A549 (cell line): Measurements from ENCODE around the gene ULK4. TPM values are rescaled to one million over a fixed set of nuclear protein-coding genes. Genes with fewer than 3 reads are reported as not detected.

Experiments
- ATAC-seq, 2 experiments: fragments of 200-7000 bp in 1 of 2; fragments of >200 bp in 1 of 2; cut with Nextera tagmentation in 1 of 2; cut with Tn5 transposase in 1 of 2; 3 replicates each; pipeline versions ENCODE4 v1.8.0 to v1.9.1; 2018 to 2020; ENCODE audit warnings: mild to moderate bottlenecking in 1 of 2, moderate library complexity in 1 of 2
- CTCF ChIA-PET: fragments of 300-600 bp; sonication (Branson Sonifier 250); formaldehyde crosslinking; extraction: SDS; loops from one replicate; lab custom pipeline; 2021; ENCODE audit warnings: antibody characterized with exemption, inconsistent platforms; lab: Yijun Ruan, JAX
- POLR2A ChIA-PET: fragments of 350-600 bp; formaldehyde crosslinking; extraction: SDS; loops from one replicate; lab custom pipeline; 2021; ENCODE audit warnings: antibody characterized with exemption, inconsistent platforms; lab: Yijun Ruan, JAX
- DNase-seq, 2 experiments: peaks; one replicate each; pipeline versions ENCODE4 v3.0.0 to v3.0.0-alpha.2; 2011 to 2016; ENCODE audit warnings: low read depth in 1 of 2, low spot score in 1 of 2
- FAIRE-seq: peaks from 2 replicates; lab custom pipeline; 2011; peaks lifted over from hg19 to GRCh38; lab: Jason Lieb, UNC
- H3K27ac ChIP-seq, 2 experiments: fragments of >200 bp; sonication (Bioruptor Twin); formaldehyde crosslinking; 3 replicates each; pipeline ENCODE4 v1.5.1; 2016 to 2017
- H3K4me1 ChIP-seq: fragments of >200 bp; sonication (Bioruptor Twin); formaldehyde crosslinking; 3 replicates; pipeline ENCODE4 v1.6.1; 2016
- H3K4me2 ChIP-seq: fragments of >200 bp; sonication (Bioruptor Twin); formaldehyde crosslinking; 3 replicates; pipeline ENCODE4 v1.6.1; 2016
- H3K4me3 ChIP-seq: fragments of >200 bp; sonication (Bioruptor Twin); formaldehyde crosslinking; 3 replicates; pipeline ENCODE4 v1.5.1; 2016
- H3K9me3 ChIP-seq: fragments of >200 bp; sonication (Bioruptor Twin); formaldehyde crosslinking; 3 replicates; pipeline ENCODE4 v1.6.1; 2016
- BHLHE40 ChIP-seq: IDR thresholded peaks from 2 replicates; pipeline ENCODE4 v1.6.1; 2012; ENCODE audit warnings: low read depth, low read length, inconsistent platforms
- CBX8 ChIP-seq: fragments of 200-600 bp; sonication (generic); IDR thresholded peaks from 2 replicates; pipeline ENCODE4 v1.6.1; 2016
- CEBPB ChIP-seq, 2 experiments: fragments of >200 bp in 1 of 2; sonication (Bioruptor Twin) in 1 of 2; formaldehyde crosslinking in 1 of 2; IDR thresholded peaks; 2 replicates each; pipeline ENCODE4 v1.6.1; 2012 to 2016
- CHD2 ChIP-seq: fragments of 150-350 bp; IDR thresholded peaks from 2 replicates; pipeline ENCODE4 v1.6.1; 2014; ENCODE audit warnings: low read length; ENCODE audit not compliant: partially characterized antibody
- CHD4 ChIP-seq: fragments of 200-600 bp; sonication (generic); IDR thresholded peaks from 2 replicates; pipeline ENCODE4 v1.6.1; 2016; ENCODE audit warnings: antibody characterized with exemption, mild to moderate bottlenecking, borderline replicate concordance
- CTCF ChIP-seq: fragments of >200 bp; sonication (Bioruptor Twin); formaldehyde crosslinking; IDR thresholded peaks from 3 replicates; pipeline ENCODE4 v1.5.1; 2016
- E2F6 ChIP-seq: IDR thresholded peaks from 2 replicates; pipeline ENCODE4 v1.6.1; 2012; ENCODE audit warnings: low read depth, borderline replicate concordance
- EHF ChIP-seq: fragments of 250-450 bp; sonication (Bioruptor Pico); IDR thresholded peaks from 2 replicates; pipeline ENCODE4 v1.5.0; 2020; ENCODE audit warnings: mild to moderate bottlenecking
- EHMT2 ChIP-seq: fragments of 200-600 bp; sonication (generic); IDR thresholded peaks from 2 replicates; pipeline ENCODE4 v1.6.1; 2016; ENCODE audit warnings: antibody characterized with exemption, low read depth, mild to moderate bottlenecking, moderate library complexity
- ELK1 ChIP-seq: fragments of 150-350 bp; IDR thresholded peaks from 2 replicates; pipeline ENCODE4 v1.6.1; 2014; ENCODE audit warnings: low read depth, mild to moderate bottlenecking, low read length
- EP300 ChIP-seq, 2 experiments: fragments of >200 bp; sonication (Bioruptor Twin); formaldehyde crosslinking; IDR thresholded peaks; 2 replicates in 1 of 2; 3 replicates in 1 of 2; pipeline ENCODE4 v1.6.1; 2016 to 2017
- FOSB ChIP-seq: fragments of 250-450 bp; sonication (Bioruptor Pico); IDR thresholded peaks from 2 replicates; pipeline ENCODE4 v1.5.0; 2020; ENCODE audit warnings: mild to moderate bottlenecking, moderate library complexity
- FOXS1 ChIP-seq: fragments of 250-450 bp; sonication (Bioruptor Pico); IDR thresholded peaks from 2 replicates; pipeline ENCODE4 v1.5.0; 2020; ENCODE audit warnings: mild to moderate bottlenecking, moderate library complexity
- GATA3 ChIP-seq: IDR thresholded peaks from 2 replicates; pipeline ENCODE4 v1.6.1; 2012; ENCODE audit warnings: borderline replicate concordance
- HEYL ChIP-seq: fragments of 250-450 bp; sonication (Bioruptor Pico); IDR thresholded peaks from 2 replicates; pipeline ENCODE4 v1.8.0; 2021; ENCODE audit warnings: mild to moderate bottlenecking, moderate library complexity
- HOXA7 ChIP-seq: fragments of 250-450 bp; sonication (Bioruptor Pico); IDR thresholded peaks from 2 replicates; pipeline ENCODE4 v1.5.0; 2020; ENCODE audit warnings: mild to moderate bottlenecking, moderate library complexity
- KDM1A ChIP-seq: fragments of 200-600 bp; sonication (generic); IDR thresholded peaks from 2 replicates; pipeline ENCODE4 v1.6.1; 2016; ENCODE audit warnings: low read depth, mild to moderate bottlenecking
- MAX ChIP-seq: IDR thresholded peaks from 2 replicates; pipeline ENCODE4 v1.6.1; 2012
- NPAS2 ChIP-seq: fragments of 250-450 bp; sonication (Bioruptor Pico); IDR thresholded peaks from 2 replicates; pipeline ENCODE4 v1.8.0; 2022; ENCODE audit warnings: mild to moderate bottlenecking, moderate library complexity, borderline replicate concordance
- PBX3 ChIP-seq: IDR thresholded peaks from 2 replicates; pipeline ENCODE4 v1.6.1; 2012
- RCOR1 ChIP-seq: fragments of 150-350 bp; IDR thresholded peaks from 2 replicates; pipeline ENCODE4 v1.6.1; 2014; ENCODE audit warnings: antibody characterized with exemption, low read length, low read depth
- RNF2 ChIP-seq: fragments of 200-600 bp; sonication (generic); IDR thresholded peaks from 2 replicates; pipeline ENCODE4 v1.6.1; 2016; ENCODE audit warnings: low read depth, mild to moderate bottlenecking, antibody characterized with exemption, moderate library complexity, borderline replicate concordance
- TFCP2L1 ChIP-seq: fragments of 250-450 bp; sonication (Bioruptor Pico); IDR thresholded peaks from 2 replicates; pipeline ENCODE4 v1.5.0; 2021; ENCODE audit warnings: mild to moderate bottlenecking
- WGBS: methylation state at CpG from one replicate; pipeline ENCODE4 v1.1.6; 2017; ENCODE audit errors: missing lambda C conversion rate; 5-methylcytosine and 5-hydroxymethylcytosine counted together
- polyA plus RNA-seq, 4 experiments: library from polyadenylated mRNA; depleted of rRNA in 3 of 4; stranded (reverse); fragments of >200 nt; fragmentation: RNase III in 1 of 4; extraction: RNeasy Plus Mini Kit Qiagen cat#74134 plus additional on column Dnase treatment in 1 of 4; gene quantifications; 2 replicates in 3 of 4; 3 replicates in 1 of 4; pipeline ENCODE4 v1.2.3, GENCODE V29; 2011 to 2017

Gene ULK4
- polyA plus RNA-seq, 2 of the 4 experiments (the other 2 are of a cell fraction): 4.9 to 7.7 TPM

GRCh38 chr3:41638381-41638780 is 323.5 kb downstream of the ULK4 start:
- 78% methylated on average over 2 of the region's 2 CpGs for WGBS
- H3K4me2 ChIP-seq: no peak overlapping the region
- TF ChIP-seq CHD2 (no peak), HEYL (CRISPR knock-in tag) (no peak), RCOR1 (no peak), EHMT2 (no peak), CTCF (no peak), HOXA7 (CRISPR knock-in tag) (no peak), CEBPB (IDR thresholded peaks at IDR 0.05) (no peak), GATA3 (no peak), CHD4 (no peak), NPAS2 (CRISPR knock-in tag) (no peak), E2F6 (no peak), FOXS1 (no peak), RNF2 (no peak), BHLHE40 (no peak)
- TF ChIP-seq, all 56 proteins: peak for 0
- H3K4me3 ChIP-seq: no peak overlapping the region
- H3K4me1 ChIP-seq: no peaks in the 10 kb centered on the region
- CTCF ChIA-PET: interaction anchor here (0.5 kb wide), 1 partner anchor 11 kb away, joined by 3 read pairs; no protein-coding TSS in a partner anchor
- no peak for ATAC-seq
- DNase-seq: no peak
- no peak for FAIRE-seq
- POLR2A ChIA-PET: no interaction called here
- no peaks in the 10 kb centered on the region for H3K9me3 ChIP-seq
- no peak overlapping the region for H3K27ac ChIP-seq

- ATAC-seq: no peak
- no peak for TF ChIP-seq CBX8
- no peak for TF ChIP-seq KDM1A
- TF ChIP-seq CTCF: no peak
- no peak for TF ChIP-seq PBX3
- no peak for TF ChIP-seq EHF (CRISPR knock-in tag)
- no peak for TF ChIP-seq FOXS1
- Histone ChIP-seq H3K9me3 (no peaks in the 10 kb centered on the region), H3K4me2 (no peak overlapping the region), H3K4me3 (no peak overlapping the region), H3K27ac (no peak overlapping the region), H3K4me1 (no peaks in the 10 kb centered on the region)
- ChIA-PET CTCF (no interaction called here), POLR2A (no interaction called here)
- no peak for DNase-seq
- FAIRE-seq: no peak
Measured at GRCh38 chr3:41632700-41633099, 329.2 kb downstream of the ULK4 start.

- ATAC-seq: no peak
Measured at GRCh38 chr3:41630708-41631107, 331.2 kb downstream of the ULK4 start.

More at GRCh38 chr3:41630708-41631107, 331.2 kb downstream of the ULK4 start:
- no peak overlapping the region for H3K4me2 ChIP-seq
- H3K4me1 ChIP-seq: no peaks in the 10 kb centered on the region
- POLR2A ChIA-PET: no interaction called here
- H3K27ac ChIP-seq: no peak overlapping the region
- DNase-seq: no peak
- no peaks in the 10 kb centered on the region for H3K9me3 ChIP-seq
- CTCF ChIA-PET: interaction anchor here (0.8 to 1.0 kb wide), 2 partner anchors 11 to 1046 kb away, joined by 3 read pairs; no protein-coding TSS in a partner anchor
- no peak overlapping the region for H3K4me3 ChIP-seq
- TF ChIP-seq HEYL (CRISPR knock-in tag) (no peak), CHD4 (no peak), TFCP2L1 (CRISPR knock-in tag) (no peak), MAX (no peak), ELK1 (no peak), FOSB (CRISPR knock-in tag) (no peak), EP300 (IDR thresholded peaks at IDR 0.05) (no peak)
- no peak for FAIRE-seq
